KMS-11 (cell line): Measurements from ENCODE around the gene FANCI.

Experiments
- H2AFZ ChIP-seq: fragments of 200-600 bp; sonication (generic); 2 replicates; pipeline ENCODE4 v1.6.1; 2016; ENCODE audit warnings: antibody characterized with exemption, mixed run types, low read depth
- H3K27ac ChIP-seq: fragments of 200-600 bp; sonication (generic); 2 replicates; pipeline ENCODE4 v1.6.1; 2016; ENCODE audit warnings: mild to moderate bottlenecking, mixed run types
- H3K27me3 ChIP-seq: fragments of 200-600 bp; sonication (generic); 2 replicates; pipeline ENCODE4 v1.6.1; 2017; ENCODE audit warnings: mild to moderate bottlenecking, low read depth, mixed run types, moderate library complexity; ENCODE audit not compliant: insufficient read depth
- H3K36me3 ChIP-seq: fragments of 200-600 bp; sonication (generic); 2 replicates; pipeline ENCODE4 v1.6.1; 2017; ENCODE audit warnings: mild to moderate bottlenecking, mixed run types; ENCODE audit not compliant: insufficient read depth
- H3K4me1 ChIP-seq: fragments of 200-600 bp; sonication (generic); 2 replicates; pipeline ENCODE4 v1.6.1; 2016; ENCODE audit warnings: mild to moderate bottlenecking, low read depth, mixed run types; ENCODE audit not compliant: poor library complexity, severe bottlenecking
- H3K4me2 ChIP-seq: fragments of 200-600 bp; sonication (generic); 2 replicates; pipeline ENCODE4 v1.7.0; 2016; ENCODE audit warnings: mild to moderate bottlenecking, mixed run types
- H3K4me3 ChIP-seq: fragments of 200-600 bp; sonication (generic); IDR thresholded peaks from 2 replicates; pipeline ENCODE4 v1.6.1; 2017; ENCODE audit warnings: low read depth, low read length, mixed read lengths; ENCODE audit not compliant: insufficient read depth
- H3K79me2 ChIP-seq: fragments of 200-600 bp; sonication (generic); 2 replicates; pipeline ENCODE4 v1.6.1; 2016; ENCODE audit warnings: low read depth, mixed run types; ENCODE audit not compliant: insufficient read depth
- H3K9ac ChIP-seq: fragments of 200-600 bp; sonication (generic); 2 replicates; pipeline ENCODE4 v1.6.1; 2016; ENCODE audit warnings: mild to moderate bottlenecking, mixed run types
- H4K20me1 ChIP-seq: fragments of 200-600 bp; sonication (generic); 2 replicates; pipeline ENCODE4 v1.6.1; 2016; ENCODE audit warnings: mild to moderate bottlenecking, mixed run types; ENCODE audit not compliant: insufficient read depth
- CTCF ChIP-seq: fragments of 200-600 bp; sonication (generic); conservative IDR thresholded peaks from 2 replicates; pipeline ENCODE4 v1.6.1; 2017; ENCODE audit warnings: low read depth, mild to moderate bottlenecking, antibody characterized with exemption, low read length, moderate library complexity, mixed read lengths

FANCI gene

GRCh38 chr15:89218531-89218930 lies 25.2 kb upstream of the FANCI start:
- Histone ChIP-seq H2AFZ (no peak overlapping the region), H3K36me3 (no peaks in the 10 kb centered on the region), H3K27ac (no peak overlapping the region), H3K4me1 (no peaks in the 10 kb centered on the region), H3K27me3 (no peaks in the 10 kb centered on the region), H3K9ac (no peak overlapping the region), H4K20me1 (no peaks in the 10 kb centered on the region), H3K4me3 (no peak overlapping the region), H3K79me2 (no peaks in the 10 kb centered on the region), H3K4me2 (no peak overlapping the region)
- no peak for TF ChIP-seq CTCF

- Histone ChIP-seq H3K9ac (no peak within 1 kb of the TSS), H2AFZ (no peak within 1 kb of the TSS), H3K36me3 (no peaks in the 10 kb centered on the region), H3K4me2 (no peak within 1 kb of the TSS), H3K27ac (no peak within 1 kb of the TSS), H3K4me1 (no peaks in the 10 kb centered on the region), H4K20me1 (no peaks in the 10 kb centered on the region), H3K79me2 (no peaks in the 10 kb centered on the region), H3K4me3 (no peak within 1 kb of the TSS), H3K27me3 (no peaks in the 10 kb centered on the region)
- TF ChIP-seq CTCF: no peak
Measured at GRCh38 chr15:89221543-89221942, 22.2 kb upstream of the FANCI start, which contains the start of gene RLBP1. RLBP1 (minus strand) TSS chr15:89221579; CDS start chr15:89218975, 2,604 bp downstream.

GRCh38 chr15:89225588-89225987 lies 18.2 kb upstream of the FANCI start:
- Histone ChIP-seq H3K4me1 (no peaks in the 10 kb centered on the region), H3K27ac (no peak overlapping the region), H2AFZ (no peak overlapping the region), H3K36me3 (no peaks in the 10 kb centered on the region), H3K79me2 (no peaks in the 10 kb centered on the region), H3K4me3 (no peak overlapping the region), H3K4me2 (no peak overlapping the region), H4K20me1 (no peaks in the 10 kb centered on the region), H3K9ac (no peak overlapping the region), H3K27me3 (no peaks in the 10 kb centered on the region)
- no peak for TF ChIP-seq CTCF

GRCh38 chr15:89226359-89227221 lies 17.2 kb upstream of the FANCI start:
- Histone ChIP-seq H3K4me2 (no peak overlapping the region), H3K4me3 (no peak overlapping the region), H3K9ac (no peak overlapping the region), H2AFZ (no peak overlapping the region), H3K36me3 (no peaks in the 10 kb centered on the region), H3K4me1 (no peaks in the 10 kb centered on the region), H3K27ac (no peak overlapping the region), H3K79me2 (no peaks in the 10 kb centered on the region), H3K27me3 (no peaks in the 10 kb centered on the region), H4K20me1 (no peaks in the 10 kb centered on the region)
- no peak for TF ChIP-seq CTCF
